K562 (cell line): ENCODE data around the gene PLEKHG5. TPM values are rescaled to one million over a fixed set of nuclear protein-coding genes. Genes with fewer than 3 reads are reported as not detected.

ENCODE experiments used
- ATAC-seq: fragments of 200-7000 bp; cut with Tn5 transposase; 3 replicates; pipeline ENCODE4 v1.9.1; 2020; ENCODE audit warnings: moderate library complexity
- BruUV-seq: library from RNA; stranded (reverse); fragments of 400-500 nt; replicated peaks from 2 replicates; lab custom pipeline; 2021; lab: Mats Ljungman, UMichigan
- CTCF ChIA-PET: fragments of 300-600 bp; formaldehyde crosslinking; extraction: SDS; loops from one replicate; lab custom pipeline; 2021; ENCODE audit warnings: low intra/inter-chr PET ratio; lab: Yijun Ruan, JAX
- POLR2A ChIA-PET: fragments of 300-600, 350-650 bp; sonication (Branson Sonifier 250); formaldehyde crosslinking; extraction: SDS; loops from one replicate; lab custom pipeline; 2021; ENCODE audit warnings: antibody characterized with exemption, inconsistent platforms; lab: Yijun Ruan, JAX
- DNase-seq, 4 experiments: peaks; one replicate each; pipeline versions ENCODE4 v3.0.0 to v3.0.0-alpha.2; 2011 to 2018; ENCODE audit warnings: low spot score in 3 of 4, mixed read lengths in 3 of 4; ENCODE audit errors: extremely low read depth in 1 of 4
- FAIRE-seq: peaks from 2 replicates; lab custom pipeline; 2011; peaks lifted over from hg19 to GRCh38; lab: Jason Lieb, UNC
- H2AFZ ChIP-seq: 2 replicates; pipeline ENCODE4 v1.6.0; 2011; ENCODE audit warnings: low read depth, low read length, control low read depth, inconsistent platforms
- H3K27ac ChIP-seq: fragments of 200-600 bp; 3 replicates; pipeline ENCODE4 v1.8.0; 2011; ENCODE audit warnings: low read depth, mild to moderate bottlenecking, control low read depth, inconsistent platforms, low read length, moderate library complexity, mixed read lengths; ENCODE audit errors: extremely low read depth
- H3K27me3 ChIP-seq, 2 experiments: fragments of 300-600 bp in 1 of 2; 2 replicates in 1 of 2; 3 replicates in 1 of 2; pipeline versions ENCODE4 v1.6.0 to v1.8.0; 2011; ENCODE audit warnings: inconsistent platforms in 2 of 2, low read length in 2 of 2, mild to moderate bottlenecking in 1 of 2, mixed read lengths in 1 of 2, moderate library complexity in 1 of 2; ENCODE audit not compliant: control insufficient read depth in 2 of 2, insufficient read depth in 2 of 2
- H3K36me3 ChIP-seq: fragments of 300-600 bp; 3 replicates; pipeline ENCODE4 v1.8.0; 2011; ENCODE audit warnings: mild to moderate bottlenecking, low read length, inconsistent platforms; ENCODE audit not compliant: control insufficient read depth, insufficient read depth
- H3K4me1 ChIP-seq, 2 experiments: fragments of 200-600 bp in 1 of 2; replicated peaks in 1 of 2; 2 replicates in 1 of 2; 3 replicates in 1 of 2; pipeline versions ENCODE4 v1.5.1 to v1.8.0; 2011; ENCODE audit warnings: inconsistent platforms in 2 of 2, low read length in 2 of 2, mild to moderate bottlenecking in 1 of 2, mixed read lengths in 1 of 2, moderate library complexity in 1 of 2; ENCODE audit not compliant: control insufficient read depth in 2 of 2, insufficient read depth in 2 of 2
- H3K4me2 ChIP-seq: 2 replicates; pipeline ENCODE4 v1.6.1; 2011; ENCODE audit warnings: low read length, control low read depth, inconsistent platforms, mixed read lengths; ENCODE audit not compliant: insufficient read depth
- H3K4me3 ChIP-seq: fragments of 200-600 bp; sonication (generic), shearing (Covaris generic); 2 replicates; pipeline ENCODE4 v1.5.1; 2016; ENCODE audit warnings: control low read depth, inconsistent platforms
- H3K79me2 ChIP-seq: fragments of 200-600 bp; 3 replicates; pipeline ENCODE4 v1.8.0; 2011; ENCODE audit warnings: low read length, inconsistent platforms; ENCODE audit not compliant: control insufficient read depth, insufficient read depth
- H3K9ac ChIP-seq, 2 experiments: 2 replicates each; pipeline versions ENCODE4 v1.6.0 to v1.6.1; 2011; ENCODE audit warnings: low read depth in 2 of 2, low read length in 2 of 2, control low read depth in 1 of 2, inconsistent platforms in 1 of 2, mild to moderate bottlenecking in 1 of 2, mixed read lengths in 1 of 2; ENCODE audit not compliant: insufficient read depth in 1 of 2
- H3K9me1 ChIP-seq: one replicate; pipeline ENCODE4 v1.6.0; 2011; ENCODE audit warnings: inconsistent platforms, mild to moderate bottlenecking, low read length, moderate library complexity; ENCODE audit not compliant: control insufficient read depth, insufficient read depth
- H3K9me3 ChIP-seq: replicated peaks from 2 replicates; pipeline ENCODE4 v1.5.1; 2011; ENCODE audit warnings: low read depth, low read length, inconsistent platforms; ENCODE audit not compliant: control insufficient read depth, insufficient read depth
- H4K20me1 ChIP-seq: replicated peaks from 2 replicates; pipeline ENCODE4 v1.6.1; 2011; ENCODE audit warnings: low read length, inconsistent platforms, mixed read lengths; ENCODE audit not compliant: control insufficient read depth, insufficient read depth
- CBX2 ChIP-seq: fragments of 200-600 bp; sonication (generic); IDR thresholded peaks from one replicate; pipeline ENCODE4 v1.6.1; 2012; ENCODE audit warnings: mild to moderate bottlenecking, low read length, inconsistent platforms; ENCODE audit not compliant: insufficient read depth, poor library complexity, severe bottlenecking
- GATAD2A ChIP-seq: fragments of 450-650 bp; IDR thresholded peaks from 2 replicates; pipeline ENCODE4 v1.6.1; 2017
- HDAC6 ChIP-seq: IDR thresholded peaks from 2 replicates; pipeline ENCODE4 v1.6.1; 2012; ENCODE audit warnings: low read depth, mild to moderate bottlenecking, control low read depth, inconsistent platforms, low read length, moderate library complexity
- KHSRP ChIP-seq: fragments of 450-650 bp; IDR thresholded peaks from 2 replicates; pipeline ENCODE4 v1.6.1; 2017
- NFE2 ChIP-seq: IDR thresholded peaks from 2 replicates; pipeline ENCODE4 v1.6.1; 2014; ENCODE audit warnings: antibody characterized with exemption, low read depth
- NR2C1 ChIP-seq, 2 experiments: fragments of 450-650 bp; IDR thresholded peaks; 2 replicates each; pipeline ENCODE4 v1.6.1; 2017; ENCODE audit warnings: mild to moderate bottlenecking in 2 of 2, antibody characterized with exemption in 1 of 2, inconsistent platforms in 1 of 2, missing compliant biosample characterization in 1 of 2, missing genetic modification characterization in 1 of 2
- SMAD3 ChIP-seq: fragments of 450-650 bp; formaldehyde crosslinking; conservative IDR thresholded peaks from 2 replicates; pipeline ENCODE4 v1.4.0; 2020; ENCODE audit warnings: mild to moderate bottlenecking
- TAF15 ChIP-seq: fragments of 200-400 bp; formaldehyde crosslinking; IDR thresholded peaks from 2 replicates; pipeline ENCODE4 v1.6.1; 2017; ENCODE audit warnings: mild to moderate bottlenecking, low read depth, low read length, moderate library complexity
- TAF9B ChIP-seq: fragments of 450-650 bp; IDR thresholded peaks from 2 replicates; pipeline ENCODE4 v1.6.1; 2018; ENCODE audit warnings: mild to moderate bottlenecking; ENCODE audit not compliant: partially characterized antibody
- ZNF354B ChIP-seq: fragments of 250-450 bp; sonication (Bioruptor Pico); IDR thresholded peaks from 2 replicates; pipeline ENCODE4 v1.4.0; 2020
- ZNF583 ChIP-seq: fragments of 250-450 bp; sonication (Bioruptor Pico); IDR thresholded peaks from 2 replicates; pipeline ENCODE4 v1.4.0; 2020
- ZNF584 ChIP-seq: fragments of 200-800 bp; sonication (Bioruptor generic); IDR thresholded peaks from 2 replicates; pipeline ENCODE4 v1.6.1; 2016; ENCODE audit warnings: low read depth, mild to moderate bottlenecking, missing genetic modification characterization, missing compliant biosample characterization
- WGBS: fragments of 100-300 bp; shearing (Covaris generic); methylation state at CpG from one replicate; pipeline ENCODE4 v1.1.6; 2016; ENCODE audit warnings: low coverage, mixed read lengths; ENCODE audit not compliant: insufficient coverage; ENCODE audit errors: missing lambda C conversion rate; 5-methylcytosine and 5-hydroxymethylcytosine counted together
- in situ Hi-C: fragments of 300-500 bp; cut with MboI; formaldehyde crosslinking; loops from 4 replicates; pipeline ENCODE4 v1.15.0; 2018; ENCODE audit warnings: inconsistent platforms, mixed read lengths
- intact Hi-C: fragments of 100-400 bp; cut with micrococcal nuclease; formaldehyde crosslinking; loops from 2 replicates; pipeline ENCODE4 v1.14.2; 2022
- polyA plus RNA-seq, 8 experiments: library from polyadenylated mRNA; depleted of rRNA in 4 of 8; stranded (reverse) in 5 of 8; unstranded in 3 of 8; fragments of >200 nt; fragmentation: Nextera tagmentation in 2 of 8; fragmentation: Illumina TruSeq in 1 of 8; extraction: Ambion mirVana in 2 of 8; extraction: Trizol in 1 of 8; gene quantifications; 2 replicates each; pipeline versions ENCODE4 v1.2.1 to v1.2.3, GENCODE V29; 2011 to 2014; ENCODE audit warnings: inconsistent platforms in 1 of 8, missing spikeins in 1 of 8
- total RNA-seq, 7 experiments: library from RNA; depleted of rRNA in 6 of 7; stranded (reverse); fragments of >200 nt in 6 of 7; fragmentation: Illumina TruSeq in 2 of 7; extraction: Trizol in 2 of 7; gene quantifications; 2 replicates each; pipeline versions ENCODE4 v1.2.1 to v1.2.3, GENCODE V29; 2011 to 2021; ENCODE audit warnings: low replicate concordance in 1 of 7
- TF ChIP-seq, protein P1 (sequence below): sonication (generic); formaldehyde crosslinking; IDR thresholded peaks from 2 replicates; pipeline ENCODE4 v1.9.0; 2022; ENCODE audit warnings: mild to moderate bottlenecking, missing genetic modification reagents
- TF ChIP-seq, protein P2 (sequence below): fragments of 200-800 bp; sonication (Bioruptor generic); IDR thresholded peaks from 2 replicates; pipeline ENCODE4 v1.6.1; 2016; ENCODE audit warnings: missing genetic modification characterization, missing compliant biosample characterization
- TF ChIP-seq, protein P3 (sequence below): sonication (generic); formaldehyde crosslinking; IDR thresholded peaks from 2 replicates; pipeline ENCODE4 v1.8.1; 2022; ENCODE audit warnings: missing genetic modification reagents
- TF ChIP-seq, protein P4 (sequence below): IDR thresholded peaks from 2 replicates; pipeline ENCODE4 v1.6.1; 2012; ENCODE audit warnings: low read depth, low read length, improper control_type of control experiment, borderline replicate concordance

PLEKHG5 gene
- total and polyA plus RNA-seq, 9 of the 15 experiments (the other 6 are each of a cell fraction or from before 2014, with no cell fraction given): 0.04 to 0.29 (median 0.09) TPM; not detected in 3

DNA sequence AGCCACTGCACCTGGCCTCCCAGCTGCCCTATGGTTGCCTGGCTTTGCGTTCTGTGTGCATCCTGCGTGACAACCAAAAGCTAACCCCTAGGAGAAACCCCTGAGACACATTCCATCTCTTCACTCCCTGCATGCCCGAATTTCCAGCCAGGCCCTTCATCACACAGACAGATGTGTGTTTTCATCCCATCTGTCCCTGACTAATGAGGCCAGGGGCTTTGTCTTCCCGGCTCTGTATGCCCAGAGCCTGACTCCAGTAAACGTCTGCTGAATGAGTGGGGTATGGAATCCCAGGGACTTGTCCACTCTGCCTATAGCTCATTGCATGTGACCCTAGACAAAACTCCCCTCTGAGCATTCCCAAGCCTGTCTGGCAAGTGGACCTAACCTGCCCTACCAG lies 57.3 kb downstream of the PLEKHG5 start:
- in situ Hi-C loops (no loop called here), intact Hi-C loops (no loop called here)
- no peak overlapping the region for H3K27ac ChIP-seq
- POLR2A ChIA-PET: no interaction called here
- CTCF ChIA-PET: no interaction called here
- no TSS peak for BruUV-seq
- H2AFZ ChIP-seq: no peak overlapping the region
- peaks cover 10 to 31% of the 10 kb centered on the region in 2 experiments; a peak in 4 of 5 replicates for H3K4me1 ChIP-seq
- DNase-seq: no peak
- H3K4me2 ChIP-seq: no peak overlapping the region
- H3K79me2 ChIP-seq: no peaks in the 10 kb centered on the region
- no peak overlapping the region for H3K9ac ChIP-seq
- no peaks in the 10 kb centered on the region for H3K36me3 ChIP-seq
- ATAC-seq: no peak
- 12% methylated on average over 5 of the region's 5 CpGs for WGBS
- peaks cover 29% of the 10 kb centered on the region for H4K20me1 ChIP-seq
- H3K4me3 ChIP-seq: no peak overlapping the region
- no peaks in the 10 kb centered on the region for H3K9me3 ChIP-seq
- peaks cover 5 to 44% of the 10 kb centered on the region in 2 experiments; a peak in 4 of 5 replicates for H3K27me3 ChIP-seq
- no peak for FAIRE-seq
- no peaks in the 10 kb centered on the region for H3K9me1 ChIP-seq
- TF ChIP-seq, protein P1, sequence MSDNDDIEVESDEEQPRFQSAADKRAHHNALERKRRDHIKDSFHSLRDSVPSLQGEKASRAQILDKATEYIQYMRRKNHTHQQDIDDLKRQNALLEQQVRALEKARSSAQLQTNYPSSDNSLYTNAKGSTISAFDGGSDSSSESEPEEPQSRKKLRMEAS (CRISPR knock-in tag): no peak
- TF ChIP-seq ZNF583 (CRISPR knock-in tag): no peak
- TF ChIP-seq CBX2: no peak
- TF ChIP-seq TAF9B: no peak
- TF ChIP-seq ZNF354B (CRISPR knock-in tag): no peak
- no peak for TF ChIP-seq TAF15
- TF ChIP-seq, protein P2, sequence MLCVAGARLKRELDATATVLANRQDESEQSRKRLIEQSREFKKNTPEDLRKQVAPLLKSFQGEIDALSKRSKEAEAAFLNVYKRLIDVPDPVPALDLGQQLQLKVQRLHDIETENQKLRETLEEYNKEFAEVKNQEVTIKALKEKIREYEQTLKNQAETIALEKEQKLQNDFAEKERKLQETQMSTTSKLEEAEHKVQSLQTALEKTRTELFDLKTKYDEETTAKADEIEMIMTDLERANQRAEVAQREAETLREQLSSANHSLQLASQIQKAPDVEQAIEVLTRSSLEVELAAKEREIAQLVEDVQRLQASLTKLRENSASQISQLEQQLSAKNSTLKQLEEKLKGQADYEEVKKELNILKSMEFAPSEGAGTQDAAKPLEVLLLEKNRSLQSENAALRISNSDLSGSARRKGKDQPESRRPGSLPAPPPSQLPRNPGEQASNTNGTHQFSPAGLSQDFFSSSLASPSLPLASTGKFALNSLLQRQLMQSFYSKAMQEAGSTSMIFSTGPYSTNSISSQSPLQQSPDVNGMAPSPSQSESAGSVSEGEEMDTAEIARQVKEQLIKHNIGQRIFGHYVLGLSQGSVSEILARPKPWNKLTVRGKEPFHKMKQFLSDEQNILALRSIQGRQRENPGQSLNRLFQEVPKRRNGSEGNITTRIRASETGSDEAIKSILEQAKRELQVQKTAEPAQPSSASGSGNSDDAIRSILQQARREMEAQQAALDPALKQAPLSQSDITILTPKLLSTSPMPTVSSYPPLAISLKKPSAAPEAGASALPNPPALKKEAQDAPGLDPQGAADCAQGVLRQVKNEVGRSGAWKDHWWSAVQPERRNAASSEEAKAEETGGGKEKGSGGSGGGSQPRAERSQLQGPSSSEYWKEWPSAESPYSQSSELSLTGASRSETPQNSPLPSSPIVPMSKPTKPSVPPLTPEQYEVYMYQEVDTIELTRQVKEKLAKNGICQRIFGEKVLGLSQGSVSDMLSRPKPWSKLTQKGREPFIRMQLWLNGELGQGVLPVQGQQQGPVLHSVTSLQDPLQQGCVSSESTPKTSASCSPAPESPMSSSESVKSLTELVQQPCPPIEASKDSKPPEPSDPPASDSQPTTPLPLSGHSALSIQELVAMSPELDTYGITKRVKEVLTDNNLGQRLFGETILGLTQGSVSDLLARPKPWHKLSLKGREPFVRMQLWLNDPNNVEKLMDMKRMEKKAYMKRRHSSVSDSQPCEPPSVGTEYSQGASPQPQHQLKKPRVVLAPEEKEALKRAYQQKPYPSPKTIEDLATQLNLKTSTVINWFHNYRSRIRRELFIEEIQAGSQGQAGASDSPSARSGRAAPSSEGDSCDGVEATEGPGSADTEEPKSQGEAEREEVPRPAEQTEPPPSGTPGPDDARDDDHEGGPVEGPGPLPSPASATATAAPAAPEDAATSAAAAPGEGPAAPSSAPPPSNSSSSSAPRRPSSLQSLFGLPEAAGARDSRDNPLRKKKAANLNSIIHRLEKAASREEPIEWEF (CRISPR knock-in tag): no peak
- no peak for TF ChIP-seq HDAC6
- TF ChIP-seq SMAD3 (CRISPR knock-in tag): no peak
- TF ChIP-seq KHSRP: no peak
- TF ChIP-seq, protein P3, sequence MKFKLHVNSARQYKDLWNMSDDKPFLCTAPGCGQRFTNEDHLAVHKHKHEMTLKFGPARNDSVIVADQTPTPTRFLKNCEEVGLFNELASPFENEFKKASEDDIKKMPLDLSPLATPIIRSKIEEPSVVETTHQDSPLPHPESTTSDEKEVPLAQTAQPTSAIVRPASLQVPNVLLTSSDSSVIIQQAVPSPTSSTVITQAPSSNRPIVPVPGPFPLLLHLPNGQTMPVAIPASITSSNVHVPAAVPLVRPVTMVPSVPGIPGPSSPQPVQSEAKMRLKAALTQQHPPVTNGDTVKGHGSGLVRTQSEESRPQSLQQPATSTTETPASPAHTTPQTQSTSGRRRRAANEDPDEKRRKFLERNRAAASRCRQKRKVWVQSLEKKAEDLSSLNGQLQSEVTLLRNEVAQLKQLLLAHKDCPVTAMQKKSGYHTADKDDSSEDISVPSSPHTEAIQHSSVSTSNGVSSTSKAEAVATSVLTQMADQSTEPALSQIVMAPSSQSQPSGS (CRISPR knock-in tag): no peak
- no peak for TF ChIP-seq NR2C1 (IDR thresholded peaks at IDR 0.05)
- TF ChIP-seq NR2C1 (tag; IDR thresholded peaks at IDR 0.05): no peak
- TF ChIP-seq, protein P4, sequence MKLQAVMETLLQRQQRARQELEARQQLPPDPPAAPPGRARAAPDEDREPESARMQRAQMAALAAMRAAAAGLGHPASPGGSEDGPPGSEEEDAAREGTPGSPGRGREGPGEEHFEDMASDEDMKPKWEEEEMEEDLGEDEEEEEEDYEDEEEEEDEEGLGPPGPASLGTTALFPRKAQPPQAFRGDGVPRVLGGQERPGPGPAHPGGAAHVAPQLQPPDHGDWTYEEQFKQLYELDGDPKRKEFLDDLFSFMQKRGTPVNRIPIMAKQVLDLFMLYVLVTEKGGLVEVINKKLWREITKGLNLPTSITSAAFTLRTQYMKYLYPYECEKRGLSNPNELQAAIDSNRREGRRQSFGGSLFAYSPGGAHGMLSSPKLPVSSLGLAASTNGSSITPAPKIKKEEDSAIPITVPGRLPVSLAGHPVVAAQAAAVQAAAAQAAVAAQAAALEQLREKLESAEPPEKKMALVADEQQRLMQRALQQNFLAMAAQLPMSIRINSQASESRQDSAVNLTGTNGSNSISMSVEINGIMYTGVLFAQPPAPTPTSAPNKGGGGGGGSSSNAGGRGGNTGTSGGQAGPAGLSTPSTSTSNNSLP: no peak
- TF ChIP-seq ZNF584 (CRISPR knock-in tag): no peak
- no peak for TF ChIP-seq GATAD2A
- no peak for TF ChIP-seq NFE2
